HEK293 (cell line): ENCODE results near the gene DHCR7.

Source experiments
- CTCF ChIA-PET: fragments of 350-600 bp; formaldehyde crosslinking; extraction: SDS; loops from one replicate; lab custom pipeline; 2021; ENCODE audit warnings: antibody characterized with exemption; lab: Yijun Ruan, JAX
- POLR2A ChIA-PET: fragments of 300-600 bp; formaldehyde crosslinking; extraction: SDS; loops from one replicate; lab custom pipeline; 2020; ENCODE audit warnings: antibody characterized with exemption, inconsistent platforms; lab: Yijun Ruan, JAX
- H3K27ac ChIP-seq: fragments of 200-500 bp; sonication (Bioruptor generic); 2 replicates; pipeline ENCODE4 v1.5.1; 2014; ENCODE audit warnings: low read depth, low read length, control low read depth, inconsistent platforms; ENCODE audit errors: extremely low read depth
- H3K36me3 ChIP-seq, 2 experiments: fragments of 200-500 bp in 1 of 2; sonication (Bioruptor generic) in 1 of 2; 1 replicate in 1 of 2; 2 replicates in 1 of 2; pipeline ENCODE4 v1.5.1; 2014 to 2017; ENCODE audit warnings: inconsistent platforms in 2 of 2, low read length in 2 of 2; ENCODE audit not compliant: control insufficient read depth in 2 of 2, insufficient read depth in 1 of 2
- H3K4me1 ChIP-seq: fragments of 200-500 bp; sonication (Bioruptor generic); 2 replicates; pipeline ENCODE4 v1.5.1; 2014; ENCODE audit warnings: mild to moderate bottlenecking, low read length, inconsistent platforms; ENCODE audit not compliant: control insufficient read depth, insufficient read depth
- H3K4me3 ChIP-seq: 2 replicates; pipeline ENCODE4 v1.5.1; 2011; ENCODE audit warnings: low read depth, mild to moderate bottlenecking, control low read depth, low read length, moderate library complexity
- H3K9me3 ChIP-seq: fragments of 200-500 bp; sonication (Bioruptor generic); 2 replicates; pipeline ENCODE4 v1.5.1; 2014; ENCODE audit warnings: low read depth, low read length, inconsistent platforms; ENCODE audit not compliant: control insufficient read depth, insufficient read depth
- BCL11B ChIP-seq: fragments of 450-650 bp; formaldehyde crosslinking; IDR thresholded peaks from 2 replicates; pipeline ENCODE4 v1.5.1; 2016; ENCODE audit warnings: low read depth, missing biosample characterization, missing genetic modification characterization
- GLIS2 ChIP-seq: fragments of 450-650 bp; formaldehyde crosslinking; IDR thresholded peaks from 2 replicates; pipeline ENCODE4 v1.5.1; 2016; ENCODE audit warnings: missing biosample characterization, missing genetic modification characterization
- ZNF114 ChIP-seq: fragments of 450-650 bp; formaldehyde crosslinking; IDR thresholded peaks from 2 replicates; pipeline ENCODE4 v1.5.0; 2017; ENCODE audit warnings: missing biosample characterization, missing genetic modification characterization
- ZNF18 ChIP-seq: fragments of 450-650 bp; formaldehyde crosslinking; IDR thresholded peaks from 2 replicates; pipeline ENCODE4 v1.5.1; 2016; ENCODE audit warnings: missing biosample characterization, missing genetic modification characterization
- ZNF214 ChIP-seq: fragments of 450-650 bp; formaldehyde crosslinking; IDR thresholded peaks from 2 replicates; pipeline ENCODE4 v1.5.1; 2017; ENCODE audit warnings: missing biosample characterization, mild to moderate bottlenecking, missing genetic modification characterization, borderline replicate concordance
- ZNF423 ChIP-seq: fragments of 450-650 bp; formaldehyde crosslinking; IDR thresholded peaks from 2 replicates; pipeline ENCODE4 v1.5.1; 2016; ENCODE audit warnings: missing biosample characterization, missing genetic modification characterization
- ZNF426 ChIP-seq: fragments of 450-650 bp; formaldehyde crosslinking; IDR thresholded peaks from 2 replicates; pipeline ENCODE4 v1.5.1; 2017; ENCODE audit warnings: missing biosample characterization, missing genetic modification characterization, mild to moderate bottlenecking, inconsistent platforms, moderate library complexity
- ZNF488 ChIP-seq: fragments of 450-650 bp; formaldehyde crosslinking; IDR thresholded peaks from 2 replicates; pipeline ENCODE4 v1.5.1; 2016; ENCODE audit warnings: missing biosample characterization, missing genetic modification characterization
- ZNF510 ChIP-seq: fragments of 450-650 bp; formaldehyde crosslinking; IDR thresholded peaks from 2 replicates; pipeline ENCODE4 v1.5.1; 2018; ENCODE audit warnings: mild to moderate bottlenecking, missing genetic modification characterization, missing biosample characterization; ENCODE audit not compliant: insufficient replicate concordance
- ZNF549 ChIP-seq: fragments of 450-650 bp; IDR thresholded peaks from 2 replicates; pipeline ENCODE4 v1.5.1; 2018; ENCODE audit warnings: missing biosample characterization, missing genetic modification characterization, mild to moderate bottlenecking, inconsistent platforms, moderate library complexity
- ZNF621 ChIP-seq: fragments of 450-650 bp; formaldehyde crosslinking; IDR thresholded peaks from 2 replicates; pipeline ENCODE4 v1.5.1; 2017; ENCODE audit warnings: missing biosample characterization, missing genetic modification characterization
- ZNF623 ChIP-seq: fragments of 450-650 bp; formaldehyde crosslinking; IDR thresholded peaks from 2 replicates; pipeline ENCODE4 v1.5.1; 2016; ENCODE audit warnings: missing biosample characterization, missing genetic modification characterization
- ZNF626 ChIP-seq: fragments of 450-650 bp; sonication (Bioruptor Pico); formaldehyde crosslinking; IDR thresholded peaks from 2 replicates; pipeline ENCODE4 v1.5.1; 2018; ENCODE audit warnings: missing biosample characterization, missing genetic modification characterization, inconsistent platforms
- ZNF654 ChIP-seq: fragments of 450-650 bp; formaldehyde crosslinking; IDR thresholded peaks from 2 replicates; pipeline ENCODE4 v1.5.1; 2016; ENCODE audit warnings: low read depth, missing biosample characterization, missing genetic modification characterization
- ZNF777 ChIP-seq: fragments of 450-650 bp; formaldehyde crosslinking; IDR thresholded peaks from 2 replicates; pipeline ENCODE4 v1.5.1; 2017; ENCODE audit warnings: missing biosample characterization, missing genetic modification characterization, borderline replicate concordance
- ZNF791 ChIP-seq: fragments of 450-650 bp; formaldehyde crosslinking; IDR thresholded peaks from 2 replicates; pipeline ENCODE4 v1.5.1; 2016; ENCODE audit warnings: missing biosample characterization, missing genetic modification characterization
- TF ChIP-seq, protein P1 (sequence below): fragments of 450-650 bp; formaldehyde crosslinking; IDR thresholded peaks from 2 replicates; pipeline ENCODE4 v1.5.1; 2016; ENCODE audit warnings: missing biosample characterization, missing genetic modification characterization

The DHCR7 gene

GRCh38 chr11:71472941-71473792 is 25.0 kb upstream of the DHCR7 start:
- POLR2A ChIA-PET, result no interaction called here
- TF ChIP-seq ZNF18 (tag by site-specific recombination) (no peak), BCL11B (tag by site-specific recombination) (no peak), ZNF623 (tag by site-specific recombination) (no peak), ZNF549 (no peak), ZNF423 (tag by site-specific recombination) (no peak), ZNF488 (no peak), ZNF426 (tag by site-specific recombination) (no peak), ZNF510 (tag by site-specific recombination) (no peak), ZNF777 (tag by site-specific recombination) (no peak)
- TF ChIP-seq, protein P1, sequence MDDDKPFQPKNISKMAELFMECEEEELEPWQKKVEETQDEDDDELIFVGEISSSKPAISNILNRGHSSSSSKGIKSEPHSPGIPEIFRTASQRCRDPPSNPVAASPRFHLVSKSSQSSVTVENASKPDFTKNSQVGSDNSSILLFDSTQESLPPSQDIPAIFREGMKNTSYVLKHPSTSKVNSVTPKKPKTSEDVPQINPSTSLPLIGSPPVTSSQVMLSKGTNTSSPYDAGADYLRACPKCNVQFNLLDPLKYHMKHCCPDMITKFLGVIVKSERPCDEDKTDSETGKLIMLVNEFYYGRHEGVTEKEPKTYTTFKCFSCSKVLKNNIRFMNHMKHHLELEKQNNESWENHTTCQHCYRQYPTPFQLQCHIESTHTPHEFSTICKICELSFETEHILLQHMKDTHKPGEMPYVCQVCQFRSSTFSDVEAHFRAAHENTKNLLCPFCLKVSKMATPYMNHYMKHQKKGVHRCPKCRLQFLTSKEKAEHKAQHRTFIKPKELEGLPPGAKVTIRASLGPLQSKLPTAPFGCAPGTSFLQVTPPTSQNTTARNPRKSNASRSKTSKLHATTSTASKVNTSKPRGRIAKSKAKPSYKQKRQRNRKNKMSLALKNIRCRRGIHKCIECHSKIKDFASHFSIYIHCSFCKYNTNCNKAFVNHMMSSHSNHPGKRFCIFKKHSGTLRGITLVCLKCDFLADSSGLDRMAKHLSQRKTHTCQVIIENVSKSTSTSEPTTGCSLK (tag by site-specific recombination), result no peak
- H3K36me3 ChIP-seq, result peaks cover 0 to 61% of the 10 kb centered on the region in 2 experiments; a peak in 2 of 3 replicates
- CTCF ChIA-PET, result interaction anchor here (0.5 kb wide), 1 partner anchor 28 kb away, joined by 3 read pairs; no protein-coding TSS in a partner anchor
- H3K27ac ChIP-seq, result no peak overlapping the region
- H3K4me3 ChIP-seq, result no peak overlapping the region
- H3K9me3 ChIP-seq, result no peaks in the 10 kb centered on the region
- peaks cover 3% of the 10 kb centered on the region; the same call in 1 of the 2 replicates for H3K4me1 ChIP-seq

DNA sequence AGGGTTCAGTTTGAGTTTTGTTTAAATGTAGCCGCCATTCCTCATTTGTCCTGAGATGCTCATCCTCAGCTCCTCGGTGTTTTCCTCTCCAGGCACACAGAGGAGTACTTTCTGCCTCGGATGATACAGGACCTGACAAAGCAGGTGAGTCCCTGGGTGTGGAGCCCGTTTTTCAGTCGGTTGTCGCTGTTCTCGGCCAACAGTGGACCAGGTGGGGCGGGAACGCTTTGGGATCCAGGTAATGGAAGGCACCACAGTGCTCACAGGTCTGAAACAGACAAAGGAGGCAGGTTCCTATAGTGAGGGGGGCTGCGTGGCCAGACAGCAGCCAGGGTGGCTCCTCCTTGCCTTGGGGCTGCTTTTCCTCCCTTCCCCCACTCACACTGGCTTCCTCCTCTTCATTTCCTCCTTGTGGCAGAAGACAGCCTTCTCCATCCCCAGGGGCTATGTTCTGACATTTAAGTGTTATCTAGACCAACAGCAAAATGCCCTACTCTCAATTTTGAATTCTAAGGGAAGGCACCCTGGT is 24.2 kb upstream of the DHCR7 start:
- Histone ChIP-seq H3K4me3 (no peak overlapping the region), H3K9me3 (no peaks in the 10 kb centered on the region), H3K4me1 (peaks cover 3% of the 10 kb centered on the region; the same call in 1 of the 2 replicates), H3K27ac (no peak overlapping the region), H3K36me3 (peaks cover 0 to 53% of the 10 kb centered on the region in 2 experiments; a peak in 2 of 3 replicates)
- POLR2A ChIA-PET, result no interaction called here
- CTCF ChIA-PET, result no interaction called here
- TF ChIP-seq ZNF626 (tag by site-specific recombination) (no peak), ZNF426 (tag by site-specific recombination) (no peak), ZNF791 (tag by site-specific recombination) (no peak), GLIS2 (tag by site-specific recombination) (no peak), ZNF654 (tag by site-specific recombination) (no peak), ZNF114 (tag by site-specific recombination) (no peak), ZNF621 (tag by site-specific recombination) (no peak), ZNF214 (tag by site-specific recombination) (no peak)
